Glutamatergic neuron (in vitro differentiated cells): ENCODE results near the gene ZNF613. TPM values are rescaled to one million over a fixed set of nuclear protein-coding genes. Genes with fewer than 3 reads are reported as not detected.
"Not testable (repeated sequence)": the region's sequence is repeated elsewhere in the genome, so short reads cannot be mapped to it uniquely, and the experiment has no call there.

ENCODE experiments used
- DNase-seq: peaks from one replicate; pipeline ENCODE4 v3.0.0; 2022
- H3K27ac Mint-ChIP-seq: one replicate; pipeline ENCODE4 v1.8.0; 2020; ENCODE audit warnings: mild to moderate bottlenecking, mixed read lengths, inconsistent platforms; ENCODE audit not compliant: unreplicated experiment
- H3K27me3 Mint-ChIP-seq: one replicate; pipeline ENCODE4 v1.8.0; 2020; ENCODE audit warnings: mild to moderate bottlenecking, moderate library complexity, mixed read lengths, inconsistent platforms; ENCODE audit not compliant: unreplicated experiment
- H3K36me3 Mint-ChIP-seq: one replicate; pipeline ENCODE4 v1.8.0; 2020; ENCODE audit warnings: mild to moderate bottlenecking, mixed read lengths, inconsistent platforms; ENCODE audit not compliant: unreplicated experiment
- H3K4me1 Mint-ChIP-seq: one replicate; pipeline ENCODE4 v1.8.0; 2020; ENCODE audit warnings: mild to moderate bottlenecking, low read depth, mixed read lengths, inconsistent platforms; ENCODE audit not compliant: unreplicated experiment
- H3K4me3 Mint-ChIP-seq: one replicate; pipeline ENCODE4 v1.8.0; 2020; ENCODE audit warnings: mild to moderate bottlenecking, mixed read lengths, inconsistent platforms; ENCODE audit not compliant: unreplicated experiment
- H3K9me3 Mint-ChIP-seq: one replicate; pipeline ENCODE4 v1.8.0; 2020; ENCODE audit warnings: mild to moderate bottlenecking, moderate library complexity, mixed read lengths, inconsistent platforms; ENCODE audit not compliant: unreplicated experiment
- CTCF ChIP-seq: fragments of 200-600 bp; sonication (generic); IDR thresholded peaks from one replicate; pipeline ENCODE4 v1.5.0; 2021; ENCODE audit not compliant: partially characterized antibody, unreplicated experiment
- total RNA-seq: library from RNA; stranded (reverse); fragmentation: NEBNext Ultra II Directional; extraction: Animal tissue kit (Norgen Biotek cat#: 25700); gene quantifications from one replicate; pipeline ENCODE4 v1.2.1, GENCODE V29; 2021; ENCODE audit not compliant: unreplicated experiment

Gene ZNF613
- total RNA-seq, 1 donor from 2014 or later = 11.1 TPM

- DNase-seq = no peak
- TF ChIP-seq CTCF = no peak
- H3K4me3 Mint-ChIP-seq = no peak overlapping the region
- peaks cover 55% of the 10 kb centered on the region for H3K36me3 Mint-ChIP-seq
- H3K4me1 Mint-ChIP-seq = no peaks in the 10 kb centered on the region
- H3K27me3 Mint-ChIP-seq = no peaks in the 10 kb centered on the region
- H3K9me3 Mint-ChIP-seq = peaks cover 8% of the 10 kb centered on the region
- no peak overlapping the region for H3K27ac Mint-ChIP-seq
These were observed 49.6 kb downstream of the ZNF613 start for GRCh38 chr19:51976852-51977251.

GRCh38 chr19:51977346-51977745, 50.1 kb downstream of the ZNF613 start:
- H3K27me3 Mint-ChIP-seq = no peaks in the 10 kb centered on the region
- H3K9me3 Mint-ChIP-seq = peaks cover 5% of the 10 kb centered on the region
- no peak for TF ChIP-seq CTCF

GRCh38 chr19:51978882-51979281, 51.6 kb downstream of the ZNF613 start:
- peaks cover 43% of the 10 kb centered on the region for H3K36me3 Mint-ChIP-seq
- peaks cover 5% of the 10 kb centered on the region for H3K9me3 Mint-ChIP-seq
- no peak for DNase-seq
- H3K4me1 Mint-ChIP-seq = no peaks in the 10 kb centered on the region
- no peak overlapping the region for H3K4me3 Mint-ChIP-seq
- no peak overlapping the region for H3K27ac Mint-ChIP-seq
- no peaks in the 10 kb centered on the region for H3K27me3 Mint-ChIP-seq
- TF ChIP-seq CTCF = no peak

More at GRCh38 chr19:51977346-51977745, 50.1 kb downstream of the ZNF613 start:
- Mint-ChIP-seq H3K4me3 (no peak overlapping the region), H3K36me3 (peaks cover 50% of the 10 kb centered on the region), H3K4me1 (no peaks in the 10 kb centered on the region), H3K27ac (no peak overlapping the region)
- no peak for DNase-seq

- Mint-ChIP-seq H3K4me1 (no peaks in the 10 kb centered on the region), H3K9me3 (peaks cover 5% of the 10 kb centered on the region), H3K27me3 (no peaks in the 10 kb centered on the region), H3K36me3 (peaks cover 34% of the 10 kb centered on the region), H3K27ac (no peak overlapping the region), H3K4me3 (no peak overlapping the region)
- no peak for DNase-seq
- no peak for TF ChIP-seq CTCF
These were observed 53.0 kb downstream of the ZNF613 start for GRCh38 chr19:51980116-51980736.

- H3K36me3 Mint-ChIP-seq = peaks cover 34% of the 10 kb centered on the region
- not testable (repeated sequence) for H3K4me1 Mint-ChIP-seq, H3K4me3 Mint-ChIP-seq, DNase-seq, H3K9me3 Mint-ChIP-seq, H3K27ac Mint-ChIP-seq, H3K27me3 Mint-ChIP-seq
These were observed 53.7 kb downstream of the ZNF613 start for GRCh38 chr19:51980926-51981325.
